TTC549 (cell line): ENCODE measurements around the gene NTRK3.

Experiments
- FAIRE-seq: peaks from 2 replicates; lab custom pipeline; 2012; peaks lifted over from hg19 to GRCh38; lab: Jason Lieb, UNC

Gene NTRK3

DNA sequence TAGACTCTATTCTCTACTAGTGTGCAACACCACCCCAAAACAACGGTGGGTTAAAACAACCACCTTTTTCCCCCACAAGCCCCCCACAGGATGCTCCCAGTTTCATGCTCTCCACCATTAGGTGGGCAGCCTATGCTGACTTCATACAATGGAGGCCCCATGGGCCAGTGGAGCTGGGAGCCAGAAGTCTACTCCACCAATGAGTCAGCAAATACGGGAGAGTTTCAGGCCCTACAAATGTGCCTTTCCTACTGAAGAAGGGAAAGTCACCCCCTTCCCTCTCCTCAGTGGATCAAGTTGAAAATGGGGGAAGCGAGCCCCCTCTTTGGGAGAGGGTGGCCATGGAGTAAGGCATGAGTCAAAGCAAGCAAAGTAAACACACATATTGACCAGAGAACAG, 278.6 kb downstream of the NTRK3 start:
- FAIRE-seq, result no peak

DNA sequence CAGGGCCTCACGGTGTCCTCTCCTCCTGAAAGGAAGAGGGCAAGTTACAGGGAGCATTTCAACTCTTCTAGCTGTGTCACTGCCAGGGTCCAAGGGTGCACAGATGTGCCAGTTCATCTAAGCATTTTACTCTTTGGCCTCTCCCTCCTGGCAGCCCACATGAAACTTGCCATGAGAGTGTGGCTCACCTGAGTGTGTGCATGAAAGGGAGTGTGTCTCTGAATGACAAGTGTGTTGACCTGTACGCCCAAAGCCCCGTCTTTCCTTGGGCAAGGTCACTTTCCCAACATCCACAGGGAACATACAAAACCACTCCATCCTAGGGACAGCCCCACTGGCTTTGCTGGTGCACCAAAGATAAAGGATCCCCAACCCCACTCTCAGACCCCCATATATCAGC, 280.0 kb downstream of the NTRK3 start:
- FAIRE-seq, result no peak

DNA sequence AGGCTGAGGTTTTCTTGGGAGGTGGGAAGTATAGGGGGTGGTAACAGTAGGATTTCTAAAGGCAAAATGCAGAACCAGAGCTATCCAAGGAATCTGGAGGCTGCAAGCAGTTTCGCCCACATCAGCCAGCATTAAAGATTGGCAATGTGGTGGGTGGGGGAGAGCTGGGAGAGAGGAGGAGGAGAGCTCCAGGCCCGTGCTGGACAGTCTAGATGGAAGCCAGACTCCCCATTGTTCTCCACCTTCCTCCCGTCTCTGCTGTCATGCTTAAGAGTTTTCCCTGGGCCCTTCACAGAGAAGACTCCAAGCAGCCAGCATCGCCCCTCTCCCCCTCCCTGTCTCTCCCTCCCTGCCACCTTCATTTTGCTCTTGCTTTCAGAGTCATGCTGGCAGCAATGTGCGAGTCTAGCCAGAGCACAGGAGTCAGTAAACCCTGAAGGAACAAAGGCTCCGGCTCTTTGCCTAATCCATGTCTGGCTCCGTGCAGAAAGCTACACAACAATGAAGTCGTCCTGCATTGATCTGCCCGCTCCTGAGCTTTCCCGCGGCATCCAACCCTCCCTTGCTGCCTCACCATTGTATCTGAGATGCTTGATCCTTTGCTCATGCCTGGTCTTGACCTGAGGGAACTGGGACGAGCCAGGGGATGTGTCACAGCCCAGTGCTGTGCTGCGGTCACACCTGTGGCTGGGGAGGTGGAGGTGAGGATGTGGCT, 282.9 kb downstream of the NTRK3 start:
- no peak for FAIRE-seq

DNA sequence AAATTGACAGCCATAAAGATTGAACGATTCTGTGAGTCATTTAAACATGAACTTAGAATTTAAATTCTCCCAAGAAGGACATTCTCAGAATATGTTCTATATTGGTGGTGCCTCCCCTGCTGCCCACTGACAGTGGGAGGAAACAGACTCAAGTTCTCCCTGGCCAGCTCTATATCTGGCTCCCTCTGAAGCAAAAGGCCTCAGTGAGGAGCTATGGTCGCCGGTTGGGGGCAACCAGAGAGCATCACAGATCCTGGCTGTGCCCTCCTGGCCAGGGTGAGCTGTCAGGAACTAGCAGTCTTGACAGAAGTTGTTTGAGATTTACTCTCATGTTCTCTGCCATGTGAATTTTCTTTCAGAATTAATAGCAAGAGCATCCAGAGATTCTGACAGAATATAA, 285.5 kb downstream of the NTRK3 start:
- no peak for FAIRE-seq

DNA sequence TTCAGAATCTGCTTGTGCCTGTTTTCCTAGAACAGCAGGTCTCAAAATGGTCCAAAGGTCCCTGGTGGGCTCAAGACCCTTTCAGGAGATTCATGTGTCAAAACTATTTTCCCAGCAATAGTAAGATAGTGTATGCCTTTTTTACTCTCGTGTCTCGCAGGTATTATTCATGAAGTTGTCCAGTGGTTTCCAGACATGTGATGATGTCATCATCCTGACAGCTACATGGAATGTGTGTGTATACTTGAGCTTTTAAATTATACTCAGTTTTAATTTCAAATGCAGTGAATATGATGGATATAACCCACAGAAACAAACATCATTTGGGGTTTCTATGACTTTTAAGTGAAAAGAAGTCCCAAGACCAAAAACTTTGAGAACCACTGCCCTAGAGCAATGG, 288.6 kb downstream of the NTRK3 start:
- no peak for FAIRE-seq

DNA sequence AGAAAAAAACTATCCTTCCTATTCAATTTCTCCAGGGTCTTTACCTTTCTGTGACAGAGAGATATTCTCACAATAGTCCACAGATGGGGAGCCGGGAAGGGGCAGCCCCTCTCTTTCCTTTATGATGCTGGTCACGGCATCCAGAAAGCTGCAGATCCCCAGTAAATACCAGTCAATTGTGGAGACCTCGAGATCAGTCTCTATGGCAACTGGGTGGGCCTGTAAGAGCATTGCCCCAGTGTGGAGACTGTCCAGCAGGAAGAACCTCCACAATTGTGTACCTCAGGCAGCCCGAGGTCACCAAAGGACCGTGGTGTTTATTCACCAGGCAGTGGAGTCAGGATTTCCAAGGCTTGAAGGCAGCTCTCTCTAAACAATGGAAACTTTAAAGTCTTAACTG, 291.2 kb downstream of the NTRK3 start:
- FAIRE-seq, result no peak

DNA sequence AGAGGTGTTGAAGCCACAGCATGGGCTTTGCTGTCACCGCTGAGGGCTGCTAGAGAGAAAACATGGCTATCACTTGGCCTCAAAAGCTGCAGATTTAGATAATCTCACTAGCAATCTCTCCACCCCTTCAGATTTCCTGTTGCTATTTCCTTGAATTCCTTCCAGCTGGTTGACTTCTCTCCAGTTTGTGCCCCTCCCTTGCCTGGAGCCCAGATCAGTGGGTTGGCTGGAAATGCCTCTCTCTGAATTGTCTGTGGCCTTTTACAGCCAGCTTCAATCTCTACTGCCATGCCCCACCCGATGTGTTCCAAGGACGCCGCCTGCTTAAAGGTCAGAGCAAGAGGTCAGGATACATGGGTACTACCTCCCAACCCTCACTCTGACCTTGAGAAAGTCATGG, 294.1 kb downstream of the NTRK3 start:
- FAIRE-seq, result no peak

DNA sequence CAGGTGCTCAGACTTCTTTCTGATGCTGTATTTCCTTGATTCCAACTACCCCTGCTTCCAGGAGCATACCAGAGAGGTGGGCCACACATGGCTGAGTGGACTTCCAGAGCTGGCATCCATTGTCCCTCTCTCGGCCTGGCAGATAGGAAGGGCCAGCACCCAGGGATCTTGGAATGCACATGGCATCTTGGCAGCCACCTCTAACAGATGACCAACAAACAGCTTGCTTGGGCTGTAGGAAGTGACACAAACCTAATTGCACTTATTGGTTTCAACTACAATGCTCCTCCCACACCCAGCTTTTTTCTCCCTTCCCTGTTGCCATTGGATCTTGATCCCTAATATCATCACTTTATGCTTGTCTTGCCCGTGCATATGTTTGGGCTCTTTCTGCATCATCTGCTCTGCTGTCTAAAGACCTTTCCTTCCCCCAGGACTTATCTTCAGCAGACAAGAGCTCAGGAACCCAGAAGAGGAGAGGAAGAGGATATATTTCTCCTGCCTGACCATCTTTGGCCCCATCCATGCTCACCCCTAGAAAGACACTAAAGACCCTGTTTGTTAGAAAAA, 294.6 kb downstream of the NTRK3 start:
- FAIRE-seq, result no peak

DNA sequence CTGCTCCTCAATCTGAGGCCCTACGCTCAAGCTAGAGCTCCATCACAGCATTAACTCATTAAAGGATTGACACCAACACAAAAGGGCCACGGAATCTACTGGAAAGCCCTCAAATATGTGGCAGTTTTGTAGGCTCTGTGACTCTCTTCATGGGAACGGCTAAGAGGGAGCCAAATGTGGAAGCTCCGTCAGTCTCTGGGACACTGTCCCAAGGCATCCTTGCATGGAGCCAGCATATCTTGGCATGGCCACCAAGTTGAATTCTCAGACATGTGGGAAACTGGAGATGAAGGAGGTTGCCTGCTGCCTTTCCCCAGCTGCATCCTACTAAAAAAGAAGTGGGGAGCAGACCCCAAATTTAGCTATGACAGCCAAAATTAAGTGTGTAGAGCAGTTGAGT, 296.9 kb downstream of the NTRK3 start:
- FAIRE-seq, result no peak

DNA sequence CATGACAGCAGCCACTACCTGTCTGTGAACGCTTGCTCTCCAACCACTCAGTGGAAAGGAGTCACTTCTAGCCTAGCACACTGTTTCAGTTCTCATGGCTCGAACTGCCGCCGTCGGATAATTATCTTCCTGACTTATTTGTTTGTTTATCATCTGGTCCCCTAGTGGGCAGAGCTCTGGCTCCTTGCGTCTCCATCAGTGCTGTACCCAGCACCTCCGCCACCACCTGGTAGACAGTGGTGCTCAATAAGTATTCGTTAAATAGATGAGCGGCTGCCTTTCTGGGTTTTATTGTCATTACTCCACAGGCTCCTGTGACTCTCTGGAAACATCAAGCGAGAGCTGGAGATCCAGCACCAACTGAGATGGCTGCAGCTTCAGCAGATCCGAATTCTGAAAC, 297.5 kb downstream of the NTRK3 start:
- no peak for FAIRE-seq

DNA sequence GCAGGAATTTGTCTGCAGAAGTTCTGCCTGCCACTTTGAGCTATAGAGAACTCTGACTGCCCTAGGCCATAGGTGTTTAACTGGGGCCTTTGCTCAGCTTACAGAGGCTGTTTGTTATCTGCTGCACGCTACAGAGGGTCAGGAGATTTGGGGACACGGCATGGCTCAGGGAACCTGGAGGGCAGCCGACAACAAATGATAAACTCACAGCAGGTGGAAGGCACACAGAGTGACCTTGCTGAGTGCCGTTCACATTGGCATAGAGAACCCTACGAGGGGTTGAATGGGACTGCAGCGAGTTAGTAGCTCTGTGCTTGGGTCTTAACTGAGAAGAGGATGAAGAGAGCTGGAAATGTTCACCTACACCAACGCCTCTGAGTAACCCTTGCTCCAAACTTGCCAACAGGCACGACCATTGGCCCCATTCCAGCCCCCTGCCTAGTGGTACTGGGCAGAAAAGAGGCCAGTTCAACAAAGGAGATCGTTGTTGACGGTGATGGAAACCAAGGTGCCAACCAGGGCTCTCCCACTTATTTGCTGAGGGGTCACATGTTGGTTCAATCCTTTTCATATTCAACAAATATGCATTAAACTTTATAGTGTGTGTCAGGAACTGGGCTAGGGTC, 301.1 kb downstream of the NTRK3 start:
- FAIRE-seq, result no peak

DNA sequence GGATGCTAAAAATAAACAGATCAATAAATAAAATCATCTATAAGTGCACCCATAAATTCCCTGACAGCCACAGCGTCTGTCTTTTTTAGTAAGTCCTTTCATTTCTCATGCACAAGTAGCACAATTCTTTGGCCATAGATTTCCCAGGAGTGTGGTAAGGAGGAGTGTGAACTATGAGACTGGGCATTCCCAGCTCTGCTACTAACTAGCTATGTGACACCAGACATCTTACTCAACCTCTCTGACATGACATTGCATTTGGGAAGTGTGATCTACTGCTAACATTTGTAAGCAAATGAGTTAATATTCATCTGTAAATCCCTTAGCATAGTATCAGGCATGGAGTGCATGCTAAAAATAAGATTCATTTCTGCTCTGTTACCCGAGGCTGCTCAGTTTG, 301.7 kb downstream of the NTRK3 start:
- FAIRE-seq, result no peak

DNA sequence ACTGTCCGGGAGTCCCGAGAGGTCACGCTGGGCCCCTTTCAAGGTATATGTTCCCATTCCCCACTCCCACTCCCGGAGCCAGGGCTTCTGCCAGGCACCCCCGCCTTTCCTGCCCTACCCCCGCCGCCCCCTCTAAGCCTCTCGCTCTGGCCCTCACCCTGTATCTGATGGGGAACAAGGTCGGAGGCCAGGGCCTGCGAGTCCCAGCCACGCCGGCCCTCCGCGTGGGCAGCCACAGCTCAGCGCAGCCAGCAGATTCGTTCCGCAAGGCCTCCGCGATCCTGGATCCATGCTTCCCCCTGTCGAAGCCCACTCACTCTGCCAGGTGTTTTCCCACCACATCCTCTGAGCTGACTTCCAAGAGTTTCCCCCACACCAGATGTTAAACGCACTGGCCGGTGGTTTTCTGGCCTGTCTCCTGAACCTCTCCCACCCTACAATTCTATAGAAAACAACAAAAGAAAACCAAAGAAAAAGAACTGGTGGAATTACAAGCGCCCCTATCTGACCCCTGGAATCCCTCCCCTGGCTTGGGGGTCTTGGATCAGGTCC, 303.7 kb downstream of the NTRK3 start:
- FAIRE-seq, result no peak

DNA sequence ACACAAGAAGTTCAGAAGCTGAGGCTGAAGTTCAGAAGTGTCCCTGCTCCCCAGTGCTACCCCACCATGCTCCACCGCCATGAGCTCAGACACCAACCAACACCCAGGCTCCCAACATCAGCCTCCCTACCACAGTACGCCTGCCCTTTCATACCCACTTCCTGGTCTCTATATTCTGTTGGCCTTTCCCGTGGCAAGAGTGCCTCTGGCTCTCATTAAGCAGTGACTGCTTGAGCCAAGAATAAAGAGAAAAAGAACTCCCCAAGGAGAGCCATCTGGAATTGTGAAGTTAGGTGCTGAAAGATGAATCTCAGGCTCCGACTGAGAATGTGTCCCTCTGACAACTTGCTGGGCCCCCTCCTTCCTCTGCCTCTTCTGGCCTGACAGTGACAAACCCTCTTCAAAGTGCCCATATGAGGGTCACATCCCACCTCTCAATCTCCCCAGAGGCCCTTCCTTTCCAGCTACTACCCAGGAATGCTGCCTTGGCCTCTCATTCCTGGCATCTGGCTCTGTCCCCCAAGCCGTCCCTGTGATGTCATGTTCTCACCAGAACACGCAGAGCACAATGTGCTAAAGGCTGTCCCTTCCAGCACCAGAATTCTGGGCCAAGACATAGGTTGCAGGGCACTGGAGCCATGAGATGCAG, 306.8 kb downstream of the NTRK3 start:
- no peak for FAIRE-seq

DNA sequence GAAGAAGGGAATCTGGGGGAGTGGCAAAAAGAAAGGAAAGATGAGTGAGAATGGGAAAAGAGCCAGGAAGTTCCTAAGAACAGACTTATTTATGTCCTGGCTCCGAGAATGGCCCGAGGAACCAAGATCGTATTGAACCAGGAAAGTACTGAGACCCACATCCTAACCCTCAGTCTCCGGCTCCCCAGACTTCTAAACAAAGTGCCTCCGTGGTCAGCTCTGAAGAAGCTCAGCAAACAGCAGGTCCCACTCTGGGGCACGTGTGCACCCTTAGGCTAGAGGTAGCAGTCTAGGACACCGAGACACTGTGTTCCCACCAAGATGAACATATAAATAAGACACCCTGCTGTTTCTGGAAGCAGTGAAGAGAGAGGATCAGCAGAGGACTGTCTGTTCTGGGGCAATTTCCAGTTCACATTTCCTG, 307.4 kb downstream of the NTRK3 start:
- no peak for FAIRE-seq

DNA sequence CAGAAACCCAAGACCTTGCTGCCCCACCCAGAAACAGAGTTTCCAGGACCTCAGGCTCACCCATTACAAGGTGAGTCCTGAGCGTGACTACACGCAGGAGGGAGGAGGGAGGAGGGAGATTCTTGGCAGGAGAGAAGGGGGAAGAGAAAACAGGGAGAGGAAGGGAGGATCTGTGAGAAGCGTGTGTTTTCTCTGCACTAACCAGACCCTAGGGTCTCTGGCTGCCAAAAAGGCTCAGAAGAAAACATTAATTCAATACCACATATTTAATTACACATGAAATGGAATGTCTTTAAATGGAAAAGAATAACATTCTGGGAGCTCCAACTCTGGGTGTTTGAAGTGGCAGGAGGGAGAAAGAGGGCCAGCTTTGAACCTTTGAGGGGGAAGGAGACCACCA, 309.0 kb downstream of the NTRK3 start:
- FAIRE-seq, result no peak

DNA sequence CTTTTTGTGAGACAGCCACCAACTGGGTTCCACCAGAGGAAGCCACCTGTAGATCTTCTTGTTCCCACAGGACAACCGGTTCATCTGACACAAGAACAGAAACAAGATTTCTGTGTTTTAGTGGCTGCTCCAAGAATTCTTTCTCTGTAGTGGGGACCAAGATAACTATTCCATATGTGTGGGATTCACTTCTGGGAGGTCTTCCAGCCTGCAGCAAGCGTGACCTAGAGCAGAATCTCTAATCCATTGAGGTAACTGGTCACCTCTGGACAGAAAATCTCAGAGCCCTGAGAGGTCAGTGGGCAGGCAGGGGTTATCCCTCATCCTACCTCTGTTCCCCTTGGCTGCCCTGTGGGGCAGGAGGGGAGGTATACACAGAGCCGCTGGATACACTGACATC, 311.3 kb downstream of the NTRK3 start:
- FAIRE-seq, result no peak

DNA sequence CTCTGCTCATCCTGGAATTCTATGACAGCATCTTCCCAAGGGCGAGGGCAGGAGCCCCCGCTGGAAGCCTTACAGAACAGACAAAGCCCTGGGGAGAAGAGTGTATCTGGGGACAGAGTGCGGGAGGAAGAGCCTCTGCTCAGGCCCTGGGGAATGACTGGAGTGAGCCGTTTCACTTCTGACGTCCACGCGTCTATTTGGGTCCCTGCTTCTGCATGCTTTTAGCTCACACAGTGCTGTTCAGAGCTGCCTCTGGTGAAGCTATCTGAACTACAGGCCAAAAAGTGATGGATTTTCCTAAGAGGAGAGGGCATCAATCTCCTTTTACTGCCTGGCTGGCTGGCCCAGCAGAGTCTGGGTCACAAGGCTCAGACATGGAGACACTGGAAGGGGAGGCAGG, 311.8 kb downstream of the NTRK3 start:
- no peak for FAIRE-seq

DNA sequence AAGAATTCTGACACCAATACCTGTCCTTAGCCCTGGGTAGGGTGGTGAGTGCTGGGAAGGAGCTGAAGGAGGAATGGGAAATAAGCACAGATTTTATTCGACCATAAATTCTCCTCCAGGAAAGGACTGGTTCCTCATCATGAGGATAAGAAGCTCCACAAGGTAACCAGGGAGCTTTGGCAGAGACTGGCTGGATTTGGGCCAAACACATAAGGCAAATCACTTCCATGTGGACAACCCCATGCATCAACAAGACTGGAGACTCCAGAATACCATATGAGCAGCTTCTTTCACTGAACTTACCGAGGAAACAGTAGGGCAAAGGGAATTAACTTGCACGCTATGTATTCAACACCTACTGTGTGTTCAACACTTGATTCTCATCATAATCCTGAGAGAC, 312.5 kb downstream of the NTRK3 start:
- no peak for FAIRE-seq

DNA sequence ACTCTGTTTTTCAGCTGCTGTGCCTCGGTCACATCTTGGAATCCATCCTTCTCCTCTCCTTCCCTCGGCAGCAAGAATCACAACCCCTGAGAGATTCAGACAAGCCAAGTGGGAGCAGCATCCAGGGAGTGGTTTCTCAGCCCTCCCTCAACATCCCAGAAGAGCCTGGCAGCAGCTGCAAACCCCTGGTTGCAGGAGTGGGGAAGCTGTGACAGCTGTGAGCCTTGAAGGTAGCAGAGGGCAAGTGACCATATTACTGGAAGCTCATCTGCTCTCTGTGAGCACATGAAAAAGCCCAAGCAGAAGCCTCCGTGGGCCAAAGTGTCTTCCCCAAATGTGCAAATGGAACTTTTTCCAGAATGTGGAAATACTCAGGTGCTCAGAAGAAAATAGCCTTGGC, 312.9 kb downstream of the NTRK3 start:
- no peak for FAIRE-seq

DNA sequence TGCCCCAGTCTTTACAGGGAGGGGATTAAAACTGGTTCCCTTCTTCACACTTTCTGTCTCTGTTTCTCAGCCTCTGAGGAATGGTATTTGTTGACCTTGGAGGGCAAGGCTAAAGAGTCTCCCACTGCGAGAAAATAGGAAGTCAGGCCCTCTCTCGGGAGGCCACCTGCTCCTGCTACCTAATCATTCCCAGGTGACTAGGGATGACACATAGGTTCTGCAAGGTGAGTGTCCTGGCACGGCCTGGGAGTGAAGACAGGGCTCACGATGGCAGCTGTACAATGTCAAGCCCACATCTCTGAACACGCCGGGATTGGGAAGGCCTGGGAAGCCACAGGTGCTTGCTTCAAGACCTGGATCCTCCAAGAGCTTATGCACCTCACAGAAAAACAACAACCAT, 314.2 kb downstream of the NTRK3 start:
- FAIRE-seq, result no peak

DNA sequence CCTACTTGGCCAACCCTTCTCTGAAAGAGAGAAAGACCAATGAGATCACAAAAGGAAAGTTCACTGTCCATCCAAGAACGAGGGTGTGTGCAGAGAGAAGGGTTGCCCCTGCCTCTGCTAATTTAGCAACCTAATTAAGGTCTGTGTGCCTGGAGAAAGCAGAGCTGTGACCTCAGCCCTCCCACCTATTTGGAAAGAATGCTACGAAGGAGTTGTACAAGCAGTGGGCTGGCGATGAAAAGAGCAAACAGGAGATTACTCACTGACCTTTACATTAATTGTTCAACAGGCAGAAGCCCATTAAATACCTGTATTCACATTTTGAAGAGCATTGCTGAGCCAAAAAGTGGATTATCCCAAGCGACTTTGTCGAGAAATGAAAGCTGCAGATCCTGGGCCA, 314.9 kb downstream of the NTRK3 start:
- FAIRE-seq, result no peak

DNA sequence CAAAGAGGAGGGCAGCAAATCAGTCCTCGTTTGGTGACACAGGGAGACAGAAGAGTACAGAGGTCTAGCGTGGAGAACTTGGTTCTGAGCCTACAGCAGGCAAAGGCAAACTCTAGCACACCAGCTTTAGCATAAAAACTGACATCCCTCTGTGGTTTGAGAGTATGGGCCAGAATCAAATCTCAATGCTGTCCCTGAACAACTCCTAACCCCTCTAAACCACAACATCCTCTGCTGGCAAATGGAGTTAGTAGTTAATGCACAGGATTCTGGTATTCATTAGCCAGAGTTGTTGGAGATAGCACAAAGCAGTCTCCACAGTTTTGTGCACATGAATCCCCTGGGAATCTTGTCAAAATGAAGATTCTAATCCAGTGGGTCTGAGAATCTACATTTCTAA, 315.8 kb downstream of the NTRK3 start:
- no peak for FAIRE-seq
